SK-N-SH treated with all-trans-retinoic acid at 6 μM for 48 hours (cell line): ENCODE measurements around the gene KCNT1.

Source experiments
- ATAC-seq: fragments of 200-7000 bp; cut with Tn5 transposase; 3 replicates; pipeline ENCODE4 v1.9.1; 2020; ENCODE audit warnings: mild to moderate bottlenecking, moderate library complexity
- ARNTL ChIP-seq: fragments of 450-650 bp; formaldehyde crosslinking; IDR thresholded peaks from 2 replicates; pipeline ENCODE4 v1.5.0; 2020; ENCODE audit warnings: low read depth, mild to moderate bottlenecking, moderate library complexity, borderline replicate concordance
- BACH2 ChIP-seq: fragments of 250-450 bp; sonication (Bioruptor Pico); IDR thresholded peaks from 2 replicates; pipeline ENCODE4 v1.9.0; 2021; ENCODE audit warnings: mild to moderate bottlenecking, borderline replicate concordance
- CREB5 ChIP-seq: fragments of 250-450 bp; sonication (Bioruptor Pico); IDR thresholded peaks from 2 replicates; pipeline ENCODE4 v1.5.1; 2020; ENCODE audit warnings: low read depth, mild to moderate bottlenecking, moderate library complexity
- CSRNP3 ChIP-seq: fragments of 250-450 bp; sonication (Bioruptor Pico); IDR thresholded peaks from 2 replicates; pipeline ENCODE4 v1.5.1; 2021; ENCODE audit warnings: mild to moderate bottlenecking, moderate library complexity
- ESRRG ChIP-seq: fragments of 250-450 bp; sonication (Bioruptor Pico); IDR thresholded peaks from 2 replicates; pipeline ENCODE4 v1.6.1; 2021; ENCODE audit warnings: mild to moderate bottlenecking
- GLIS3 ChIP-seq: fragments of 250-450 bp; sonication (Bioruptor Pico); IDR thresholded peaks from 2 replicates; pipeline ENCODE4 v1.5.0; 2020; ENCODE audit warnings: mild to moderate bottlenecking, moderate library complexity
- ISL1 ChIP-seq: fragments of 250-450 bp; sonication (Bioruptor Pico); IDR thresholded peaks from 2 replicates; pipeline ENCODE4 v2.1.2; 2022; ENCODE audit warnings: mild to moderate bottlenecking, moderate library complexity
- OSR1 ChIP-seq: fragments of 250-450 bp; sonication (Bioruptor Pico); IDR thresholded peaks from 2 replicates; pipeline ENCODE4 v1.8.0; 2022; ENCODE audit warnings: moderate library complexity, mild to moderate bottlenecking, inconsistent platforms
- PATZ1 ChIP-seq: fragments of 250-450 bp; sonication (Bioruptor Pico); IDR thresholded peaks from 2 replicates; pipeline ENCODE4 v1.8.0; 2020; ENCODE audit warnings: mild to moderate bottlenecking, moderate library complexity, borderline replicate concordance
- POU6F1 ChIP-seq: fragments of 250-450 bp; sonication (Bioruptor Pico); IDR thresholded peaks from 2 replicates; pipeline ENCODE4 v1.8.0; 2021; ENCODE audit warnings: low read depth, mild to moderate bottlenecking, moderate library complexity, borderline replicate concordance
- PPARA ChIP-seq: fragments of 250-450 bp; sonication (Bioruptor Pico); IDR thresholded peaks from 2 replicates; pipeline ENCODE4 v1.5.0; 2020; ENCODE audit warnings: mild to moderate bottlenecking, borderline replicate concordance
- RARB ChIP-seq: fragments of 250-450 bp; sonication (Bioruptor Pico); IDR thresholded peaks from 2 replicates; pipeline ENCODE4 v1.8.0; 2021; ENCODE audit warnings: mild to moderate bottlenecking, moderate library complexity
- TCF4 ChIP-seq: fragments of 250-450 bp; sonication (Bioruptor Pico); IDR thresholded peaks from 2 replicates; pipeline ENCODE4 v1.8.0; 2021; ENCODE audit warnings: mild to moderate bottlenecking, moderate library complexity, borderline replicate concordance
- TOX ChIP-seq: fragments of 250-450 bp; sonication (Bioruptor Pico); IDR thresholded peaks from 2 replicates; pipeline ENCODE4 v1.8.0; 2021; ENCODE audit warnings: mild to moderate bottlenecking, moderate library complexity, borderline replicate concordance
- TSHZ2 ChIP-seq: fragments of 250-450 bp; sonication (Bioruptor Pico); IDR thresholded peaks from 2 replicates; pipeline ENCODE4 v1.5.0; 2020; ENCODE audit warnings: mild to moderate bottlenecking, moderate library complexity
- ZC3H10 ChIP-seq: fragments of 250-450 bp; sonication (Bioruptor Pico); IDR thresholded peaks from 2 replicates; pipeline ENCODE4 v1.5.1; 2021; ENCODE audit warnings: mild to moderate bottlenecking, moderate library complexity
- ZFP3 ChIP-seq: fragments of 250-450 bp; sonication (Bioruptor Pico); IDR thresholded peaks from 2 replicates; pipeline ENCODE4 v1.5.0; 2020; ENCODE audit warnings: mild to moderate bottlenecking, moderate library complexity
- ZFP30 ChIP-seq: fragments of 450-650 bp; formaldehyde crosslinking; IDR thresholded peaks from 2 replicates; pipeline ENCODE4 v1.5.0; 2022; ENCODE audit warnings: mild to moderate bottlenecking, moderate library complexity
- ZNF70 ChIP-seq: fragments of 450-650 bp; formaldehyde crosslinking; IDR thresholded peaks from 2 replicates; pipeline ENCODE4 v1.5.0; 2020; ENCODE audit warnings: mild to moderate bottlenecking, moderate library complexity
- ZNF8 ChIP-seq: fragments of 450-650 bp; formaldehyde crosslinking; IDR thresholded peaks from 2 replicates; pipeline ENCODE4 v1.5.0; 2020; ENCODE audit warnings: mild to moderate bottlenecking, moderate library complexity

Gene KCNT1

GRCh38 chr9:135704483-135704882, 2.5 kb downstream of the KCNT1 start:
- no peak for ATAC-seq
- TF ChIP-seq ESRRG (CRISPR knock-in tag) (no peak), PATZ1 (CRISPR knock-in tag) (no peak), OSR1 (CRISPR knock-in tag) (no peak), CREB5 (CRISPR knock-in tag) (no peak), CSRNP3 (CRISPR knock-in tag) (no peak), POU6F1 (no peak), TOX (no peak), ARNTL (CRISPR knock-in tag) (no peak), RARB (CRISPR knock-in tag) (no peak), ZFP30 (CRISPR knock-in tag) (no peak), ZNF8 (CRISPR knock-in tag) (no peak), ISL1 (CRISPR knock-in tag) (no peak)

- ATAC-seq = no peak
- TF ChIP-seq PPARA (CRISPR knock-in tag) (no peak), TCF4 (CRISPR knock-in tag) (no peak), ZNF8 (CRISPR knock-in tag) (no peak), ESRRG (CRISPR knock-in tag) (no peak), ISL1 (CRISPR knock-in tag) (no peak), TSHZ2 (CRISPR knock-in tag) (no peak), TOX (no peak), CREB5 (CRISPR knock-in tag) (no peak), ZNF70 (CRISPR knock-in tag) (no peak), ZFP3 (no peak), ZC3H10 (CRISPR knock-in tag) (no peak), PATZ1 (CRISPR knock-in tag) (no peak), GLIS3 (CRISPR knock-in tag) (no peak), OSR1 (CRISPR knock-in tag) (no peak), BACH2 (no peak)
Measured at GRCh38 chr9:135705376-135705775, 3.4 kb downstream of the KCNT1 start.
